Dendritic cell treated with granulocyte-macrophage colony-stimulating factor and Interleukin-4, amounts not matched to agents 40 ng/mL and 50 ng/mL, for 4 days (primary cell): ENCODE results near the gene AMBRA1.

Experiments
- H3K27ac Mint-ChIP-seq: one replicate; pipeline ENCODE4 v1.8.0; 2022; ENCODE audit warnings: mild to moderate bottlenecking, mixed read lengths
- H3K27me3 Mint-ChIP-seq: one replicate; pipeline ENCODE4 v1.8.0; 2022; ENCODE audit warnings: mild to moderate bottlenecking, mixed read lengths
- H3K36me3 Mint-ChIP-seq: one replicate; pipeline ENCODE4 v1.8.0; 2022; ENCODE audit warnings: low read depth, mixed read lengths
- H3K4me1 Mint-ChIP-seq: one replicate; pipeline ENCODE4 v1.8.0; 2022; ENCODE audit warnings: low read depth, mixed read lengths
- H3K4me3 Mint-ChIP-seq: one replicate; pipeline ENCODE4 v1.8.0; 2022; ENCODE audit warnings: mild to moderate bottlenecking, moderate library complexity, mixed read lengths
- H3K9me3 Mint-ChIP-seq: one replicate; pipeline ENCODE4 v1.8.0; 2022; ENCODE audit warnings: mixed read lengths
- intact Hi-C: fragments of 100-400 bp; cut with micrococcal nuclease; formaldehyde crosslinking; loops from one replicate; pipeline ENCODE4 v1.15.0; 2022

AMBRA1 gene

DNA sequence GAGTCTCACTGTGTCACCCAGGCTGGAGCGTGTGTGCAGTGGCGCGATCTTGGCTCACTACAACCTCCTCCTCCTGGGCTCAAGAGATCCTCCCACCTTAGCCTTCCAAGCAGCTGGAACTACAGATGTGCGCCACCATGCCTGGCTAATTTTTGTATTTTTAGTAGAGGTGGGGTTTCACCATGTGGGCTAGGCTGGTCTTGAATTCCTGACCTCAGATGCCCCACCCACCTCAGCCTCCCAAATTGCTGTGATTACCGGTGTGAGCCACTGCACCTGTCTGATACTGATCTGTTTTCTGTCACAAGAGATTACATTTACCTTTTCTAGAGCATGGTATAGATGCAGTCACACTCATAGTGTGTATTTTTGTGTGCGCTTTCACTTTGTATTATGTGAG, 35.1 kb upstream of the AMBRA1 start:
- H3K9me3 Mint-ChIP-seq, result no peaks in the 10 kb centered on the region
- H3K36me3 Mint-ChIP-seq, result peaks cover 91% of the 10 kb centered on the region
- no peak overlapping the region for H3K4me3 Mint-ChIP-seq
- no peaks in the 10 kb centered on the region for H3K4me1 Mint-ChIP-seq
- intact Hi-C loops, result no loop called here
- no peak overlapping the region for H3K27ac Mint-ChIP-seq
- H3K27me3 Mint-ChIP-seq, result no peaks in the 10 kb centered on the region

DNA sequence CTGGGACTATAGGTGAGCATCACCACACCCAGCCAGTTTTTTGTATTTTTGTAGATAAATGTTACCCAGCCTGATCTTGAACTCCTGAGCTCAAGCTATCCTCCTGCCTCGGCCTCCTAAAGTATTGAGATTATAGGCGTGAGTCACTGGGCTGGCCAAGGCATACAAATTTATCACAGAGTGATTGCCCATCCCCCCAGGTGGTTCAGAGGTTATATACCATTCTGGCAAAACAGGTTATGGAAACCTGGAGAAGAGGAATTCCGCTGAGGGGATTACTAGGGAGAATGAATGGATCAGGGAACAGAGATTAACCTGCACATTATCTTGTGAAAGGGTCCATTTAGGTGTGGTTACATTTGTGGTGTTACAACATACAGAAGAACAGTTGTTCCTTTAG, 31.6 kb upstream of the AMBRA1 start:
- Mint-ChIP-seq H3K27ac (no peak overlapping the region), H3K4me1 (peaks cover 6% of the 10 kb centered on the region), H3K4me3 (no peak overlapping the region), H3K9me3 (no peaks in the 10 kb centered on the region), H3K27me3 (no peaks in the 10 kb centered on the region), H3K36me3 (peaks cover 90% of the 10 kb centered on the region)
- intact Hi-C loops, result no loop called here

DNA sequence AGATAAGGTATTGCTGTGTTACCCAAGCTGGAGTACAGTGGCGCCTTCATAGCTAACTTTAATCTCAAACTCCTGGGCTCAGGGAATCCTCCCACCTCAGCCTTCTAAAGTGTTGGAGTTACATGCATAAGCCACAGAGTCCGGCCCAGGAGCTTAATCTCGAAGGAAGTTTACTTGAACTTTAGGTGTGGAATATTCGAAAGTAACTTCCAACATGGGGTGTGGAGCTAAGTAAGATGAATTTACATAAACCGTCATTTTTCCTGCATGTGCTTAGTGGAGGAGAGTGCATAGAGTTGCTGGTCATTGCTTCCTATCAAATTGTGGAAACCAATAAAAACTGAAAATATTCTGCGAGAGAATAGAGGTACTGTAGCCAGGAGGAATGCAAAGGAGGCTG, 25.0 kb upstream of the AMBRA1 start:
- intact Hi-C loops, result no loop called here
- Mint-ChIP-seq H3K36me3 (peaks cover 55% of the 10 kb centered on the region), H3K27me3 (no peaks in the 10 kb centered on the region), H3K9me3 (no peaks in the 10 kb centered on the region), H3K4me1 (peaks cover 33% of the 10 kb centered on the region), H3K27ac (no peak overlapping the region), H3K4me3 (no peak overlapping the region)

DNA sequence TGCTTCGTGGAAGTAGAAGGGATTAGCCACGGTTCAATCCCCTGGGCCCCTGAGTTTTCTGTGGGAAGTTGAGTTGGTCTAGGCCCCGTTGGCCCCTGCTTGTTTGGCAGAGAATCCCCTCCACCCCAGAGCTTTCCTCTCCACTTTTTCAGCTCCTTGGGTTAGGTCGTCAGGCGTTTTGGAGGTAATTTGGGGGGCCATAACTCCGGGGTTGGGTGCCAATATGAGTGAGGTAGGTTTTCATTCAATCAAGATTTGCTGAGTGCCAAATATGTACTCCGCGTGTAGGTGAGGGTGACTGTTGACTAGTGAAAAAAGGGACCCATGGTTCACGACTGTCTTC, 24.1 kb upstream of the AMBRA1 start:
- Mint-ChIP-seq H3K36me3 (peaks cover 48% of the 10 kb centered on the region), H3K27ac (peak overlapping the region; percentile 99), H3K9me3 (no peaks in the 10 kb centered on the region), H3K4me1 (peaks cover 33% of the 10 kb centered on the region), H3K27me3 (no peaks in the 10 kb centered on the region), H3K4me3 (peak overlapping the region; percentile 89)
- intact Hi-C loops, result loop anchor here (1.0 to 2.0 kb wide), 3 partner anchors 24 to 229 kb away; partner anchors contain the start of genes AMBRA1, ARHGAP1 and ZNF408

DNA sequence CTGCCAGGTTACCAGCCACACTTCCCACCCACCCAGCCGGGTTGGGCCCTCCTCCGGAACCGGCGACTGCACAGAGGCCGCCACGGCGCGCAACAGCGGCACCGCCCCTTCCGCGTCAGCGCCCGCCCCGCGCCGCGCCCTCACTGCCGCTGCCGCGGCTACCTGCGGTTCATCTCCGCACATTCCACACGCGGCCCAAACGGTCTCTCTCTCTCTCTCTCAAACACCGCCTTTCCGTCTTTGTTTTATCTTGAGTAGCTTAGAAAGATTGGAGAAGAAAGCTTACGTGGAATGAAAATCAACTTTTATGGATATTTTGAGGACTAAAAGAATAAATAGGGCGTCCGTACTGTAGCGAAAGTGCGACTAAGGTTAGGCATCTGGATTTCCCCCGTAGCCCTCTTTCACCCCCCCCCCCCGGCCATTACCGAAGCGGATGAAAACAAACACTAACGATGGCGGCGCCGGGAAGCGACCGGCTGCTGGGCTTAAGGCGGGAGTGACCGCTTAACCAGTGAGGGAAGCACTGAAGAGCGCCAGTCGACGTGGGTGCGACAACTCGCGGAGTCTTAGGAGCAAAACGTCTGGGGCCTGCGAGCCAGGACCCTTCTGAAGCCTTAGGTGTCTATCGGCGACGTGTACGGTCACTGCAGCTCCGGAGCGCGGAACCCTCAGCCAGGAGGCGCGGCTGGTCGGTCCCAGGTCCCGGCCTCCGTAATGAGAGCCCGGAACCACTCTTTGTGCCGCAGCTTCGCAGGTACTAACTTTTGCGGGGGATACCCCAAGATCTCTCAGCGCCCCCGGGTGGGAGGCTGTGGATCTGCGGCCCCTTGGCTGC, 23.5 kb upstream of the AMBRA1 start, which contains the start of the genes ATG13 and HARBI1:
ATG13 (plus strand) TSS at position 420 of the 838 bp plus-strand sequence. CDS start 26,739 bp downstream, outside the sequence.
HARBI1 (minus strand) TSS at position 94 of the 838 bp plus-strand sequence. CDS start 990 bp downstream, outside the sequence.
- intact Hi-C loops, result loop anchor here (1.0 to 2.0 kb wide), 3 partner anchors 23 to 229 kb away; partner anchors contain the start of genes AMBRA1, ARHGAP1 and ZNF408
- Mint-ChIP-seq H3K27me3 (no peaks in the 10 kb centered on the region), H3K36me3 (peaks cover 42% of the 10 kb centered on the region), H3K27ac (peak within 1 kb of the TSS; percentile 99), H3K9me3 (no peaks in the 10 kb centered on the region), H3K4me3 (peak within 1 kb of the TSS; percentile 89), H3K4me1 (peaks cover 33% of the 10 kb centered on the region)

DNA sequence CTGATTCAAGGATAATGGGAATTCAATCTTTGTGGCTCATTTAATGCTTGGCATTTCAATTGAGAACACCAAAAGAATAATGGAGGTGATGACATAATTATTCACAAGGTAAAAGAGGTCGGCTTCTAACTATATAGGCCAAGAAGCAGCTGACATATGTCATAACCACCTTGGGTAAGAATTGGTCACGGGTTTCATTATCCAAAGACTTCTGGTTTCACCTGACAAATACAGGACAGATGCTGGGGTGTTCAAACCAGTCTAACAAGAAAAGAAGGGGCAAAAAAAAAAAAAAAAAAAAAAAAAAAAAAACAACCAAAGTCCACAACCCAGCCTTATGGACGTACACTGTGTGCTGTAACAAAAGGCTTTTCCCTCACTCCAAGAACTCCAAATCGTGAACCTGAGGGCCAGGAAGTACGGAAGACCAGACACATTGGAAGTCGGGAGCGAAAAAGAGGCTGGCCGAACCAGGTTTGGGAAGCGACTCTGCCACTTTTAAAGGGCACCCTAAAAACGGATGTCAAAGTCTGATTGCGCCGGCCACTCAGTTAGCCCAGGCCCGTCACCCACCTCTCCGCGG, 22.8 kb upstream of the AMBRA1 start:
- Mint-ChIP-seq H3K4me3 (peak overlapping the region; percentile 89), H3K4me1 (peaks cover 34% of the 10 kb centered on the region)
- intact Hi-C loops, result loop anchor here (1.0 to 2.0 kb wide), 3 partner anchors 22 to 228 kb away; partner anchors contain the start of genes AMBRA1, ARHGAP1 and ZNF408

DNA sequence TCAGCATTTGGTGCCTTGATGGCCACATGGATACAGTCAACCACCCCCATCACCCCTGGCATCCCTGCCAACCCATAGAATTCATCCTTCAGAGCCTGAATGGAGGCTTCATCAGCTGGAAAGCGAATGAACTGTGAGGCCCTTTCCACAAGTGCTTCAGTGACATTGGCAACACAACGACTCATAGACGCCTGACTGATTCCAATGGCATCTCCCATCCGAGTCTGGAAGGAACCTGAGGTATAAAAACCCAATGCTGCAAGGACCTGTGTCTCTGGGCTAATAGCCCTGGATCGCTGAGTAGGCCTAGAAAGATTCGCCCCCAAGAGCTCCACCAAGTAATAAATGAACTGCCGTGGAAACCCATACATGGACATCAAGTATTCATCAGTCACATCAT, 21.9 kb upstream of the AMBRA1 start:
- no peaks in the 10 kb centered on the region for H3K9me3 Mint-ChIP-seq
- intact Hi-C loops, result loop anchor here (2.0 kb wide), 2 partner anchors 85 to 227 kb away; partner anchors contain the start of genes ARHGAP1 and ZNF408
- no peak overlapping the region for H3K27ac Mint-ChIP-seq
- no peaks in the 10 kb centered on the region for H3K27me3 Mint-ChIP-seq
- peaks cover 26% of the 10 kb centered on the region for H3K36me3 Mint-ChIP-seq
- H3K4me1 Mint-ChIP-seq, result peaks cover 33% of the 10 kb centered on the region
- no peak overlapping the region for H3K4me3 Mint-ChIP-seq

More for the DNA sequence above, 22.8 kb upstream of the AMBRA1 start:
- no peaks in the 10 kb centered on the region for H3K27me3 Mint-ChIP-seq
- H3K27ac Mint-ChIP-seq, result peak overlapping the region; percentile 99
- peaks cover 35% of the 10 kb centered on the region for H3K36me3 Mint-ChIP-seq
- no peaks in the 10 kb centered on the region for H3K9me3 Mint-ChIP-seq

DNA sequence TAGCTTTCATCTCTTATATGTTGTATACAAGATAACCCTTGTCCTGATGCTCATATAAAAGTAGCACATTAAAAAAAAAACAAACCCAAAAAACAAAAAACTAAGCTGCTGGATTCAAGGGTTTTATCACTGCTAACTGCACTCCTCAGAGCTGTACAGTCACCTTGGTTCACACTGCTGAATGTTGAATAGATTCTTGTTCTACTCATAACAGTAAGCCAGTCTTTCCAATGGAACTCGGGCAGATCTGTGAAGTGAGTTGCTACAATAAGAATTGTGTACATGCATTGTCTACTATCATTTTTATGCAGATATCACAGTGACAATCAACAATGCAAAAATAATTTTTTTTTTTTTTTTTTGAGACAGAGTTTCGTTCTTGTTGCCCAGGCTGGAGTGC, 18.5 kb upstream of the AMBRA1 start:
- Mint-ChIP-seq H3K4me3 (no peak overlapping the region), H3K9me3 (no peaks in the 10 kb centered on the region), H3K36me3 (peaks cover 4% of the 10 kb centered on the region), H3K27ac (no peak overlapping the region), H3K27me3 (no peaks in the 10 kb centered on the region), H3K4me1 (peaks cover 19% of the 10 kb centered on the region)
- intact Hi-C loops, result no loop called here

DNA sequence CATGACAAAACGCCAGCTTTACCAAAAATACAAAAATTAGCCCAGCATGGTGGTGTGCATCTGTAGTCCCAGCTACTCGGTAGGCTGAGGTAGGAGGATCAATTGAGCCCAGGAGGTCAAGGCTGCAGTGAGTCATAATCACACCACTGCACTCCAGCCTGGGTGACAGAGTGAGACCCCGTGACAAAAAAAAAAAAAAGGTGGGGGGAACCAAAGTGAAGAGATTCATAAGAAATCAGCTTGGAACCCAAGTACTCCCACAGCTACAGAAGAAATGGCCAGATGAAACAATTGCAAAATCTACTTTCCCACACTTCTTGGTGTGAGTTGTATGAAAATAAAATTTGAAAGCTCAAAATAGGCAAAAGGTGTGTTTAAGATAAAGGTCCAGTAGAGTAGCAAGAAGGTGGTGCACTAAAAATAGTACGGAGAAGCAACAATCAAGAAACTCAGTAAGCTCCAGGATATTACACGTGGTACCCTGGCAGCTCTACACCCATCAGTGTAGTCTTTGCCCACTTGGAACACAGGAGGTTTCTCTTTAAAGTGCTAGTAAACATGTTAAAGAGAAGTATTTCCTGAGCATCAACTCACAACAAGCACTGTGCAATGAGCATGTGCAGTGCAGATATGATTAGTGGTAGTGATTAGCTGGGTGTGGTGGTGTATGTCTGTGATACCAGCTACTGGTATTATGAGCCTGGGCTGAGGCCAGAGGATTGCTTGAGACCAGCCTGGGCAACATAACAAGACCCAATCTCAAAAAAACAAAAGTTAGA, 17.9 kb upstream of the AMBRA1 start:
- Mint-ChIP-seq H3K9me3 (no peaks in the 10 kb centered on the region), H3K4me1 (peaks cover 19% of the 10 kb centered on the region), H3K4me3 (no peak overlapping the region), H3K27ac (no peak overlapping the region), H3K36me3 (no peaks in the 10 kb centered on the region), H3K27me3 (no peaks in the 10 kb centered on the region)
- intact Hi-C loops, result no loop called here

DNA sequence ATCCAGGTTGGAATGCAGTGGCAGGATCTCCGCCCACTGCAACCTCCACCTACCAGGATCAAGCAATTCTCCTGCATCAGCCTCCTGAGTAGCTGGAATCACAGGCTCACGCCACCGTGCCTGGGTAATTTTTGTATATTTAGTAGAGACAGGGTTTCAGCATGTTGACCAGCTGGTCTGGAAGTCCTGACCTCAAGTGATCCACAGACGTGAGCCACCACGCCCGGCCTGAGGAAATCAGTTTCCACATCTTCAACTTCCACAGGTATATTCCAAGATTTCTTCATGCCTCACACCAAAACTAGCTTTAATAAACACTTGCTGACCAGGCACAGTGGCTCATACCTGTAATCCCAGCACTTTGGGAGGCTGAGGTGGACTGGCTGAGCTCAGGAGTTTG, 15.6 kb upstream of the AMBRA1 start:
- Mint-ChIP-seq H3K27ac (no peak overlapping the region), H3K4me3 (no peak overlapping the region), H3K4me1 (peaks cover 6% of the 10 kb centered on the region), H3K36me3 (no peaks in the 10 kb centered on the region), H3K27me3 (no peaks in the 10 kb centered on the region), H3K9me3 (no peaks in the 10 kb centered on the region)
- intact Hi-C loops, result no loop called here

DNA sequence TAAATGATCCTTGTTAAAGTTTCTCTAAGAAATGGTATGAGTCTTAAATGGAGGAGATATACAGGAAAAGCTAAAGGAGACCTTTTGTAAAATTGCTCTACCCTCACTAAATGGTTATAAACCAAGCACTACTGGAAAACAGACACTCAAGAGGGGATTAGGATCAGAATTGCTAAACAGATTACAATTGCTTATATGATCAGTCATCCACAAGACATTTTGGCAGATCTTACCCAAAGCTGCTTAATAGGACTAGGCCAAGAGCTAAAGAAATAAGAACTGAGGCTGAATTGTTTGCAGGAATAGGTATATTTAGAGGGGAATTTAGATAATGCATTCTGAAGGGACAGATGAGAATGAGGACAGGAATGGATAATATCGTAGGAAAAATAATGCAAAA, 13.7 kb upstream of the AMBRA1 start:
- H3K36me3 Mint-ChIP-seq, result peaks cover 15% of the 10 kb centered on the region
- intact Hi-C loops, result no loop called here

DNA sequence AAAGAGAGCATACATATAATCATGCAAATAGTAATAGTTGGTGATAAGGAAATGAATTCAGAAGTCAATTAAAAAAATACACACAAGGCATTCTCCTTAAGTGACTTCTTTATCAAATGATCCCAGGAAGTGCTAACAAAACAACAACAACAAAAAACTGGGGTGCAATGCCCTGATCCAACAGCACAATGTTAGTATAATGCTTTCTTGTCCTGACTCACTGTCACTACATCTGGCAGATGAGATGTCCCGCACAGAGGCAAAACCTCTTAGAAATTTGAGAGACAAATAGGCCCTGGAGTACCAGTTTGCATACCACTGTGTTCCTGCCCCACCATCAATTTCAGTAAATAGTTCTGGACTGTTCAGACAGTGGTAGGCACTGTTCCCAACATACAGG, 11.0 kb upstream of the AMBRA1 start:
- intact Hi-C loops, result no loop called here
- H3K27me3 Mint-ChIP-seq, result no peaks in the 10 kb centered on the region
- no peak overlapping the region for H3K27ac Mint-ChIP-seq

More for the DNA sequence above, 13.7 kb upstream of the AMBRA1 start:
- no peaks in the 10 kb centered on the region for H3K9me3 Mint-ChIP-seq
- no peak overlapping the region for H3K4me3 Mint-ChIP-seq
- H3K27ac Mint-ChIP-seq, result no peak overlapping the region
- H3K4me1 Mint-ChIP-seq, result peaks cover 14% of the 10 kb centered on the region
- H3K27me3 Mint-ChIP-seq, result no peaks in the 10 kb centered on the region

DNA sequence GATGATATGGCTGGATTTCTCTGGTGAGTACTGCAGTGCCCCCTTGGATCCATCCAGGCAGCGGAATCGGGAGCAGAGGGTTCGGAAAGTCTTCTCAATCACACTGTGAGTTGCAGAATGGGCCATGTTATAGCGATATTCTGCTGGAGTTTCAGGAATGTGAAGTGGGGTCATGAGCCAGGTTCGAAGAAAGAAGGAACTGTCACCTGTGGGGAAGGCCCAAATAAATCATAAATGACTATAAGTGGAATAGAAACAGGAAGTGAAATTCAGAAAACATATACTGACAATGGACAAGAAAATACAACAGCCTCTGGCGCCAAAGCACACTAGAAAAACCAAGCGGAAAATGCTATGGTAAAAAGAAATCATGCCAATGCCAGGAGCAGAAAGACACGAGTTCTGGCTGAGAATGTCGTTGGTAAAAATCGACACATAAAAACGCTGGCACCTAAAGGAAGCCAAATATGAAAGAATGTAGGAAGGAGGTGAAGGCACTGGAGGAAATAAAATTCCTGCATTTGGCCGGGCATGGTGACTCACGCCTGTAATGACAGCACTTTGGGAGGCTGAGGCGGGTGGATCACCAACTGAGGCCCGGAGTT, 10.0 kb upstream of the AMBRA1 start:
- peaks cover 26% of the 10 kb centered on the region for H3K36me3 Mint-ChIP-seq
- peaks cover 8% of the 10 kb centered on the region for H3K4me1 Mint-ChIP-seq
- no peak overlapping the region for H3K27ac Mint-ChIP-seq
- intact Hi-C loops, result no loop called here
- no peaks in the 10 kb centered on the region for H3K9me3 Mint-ChIP-seq
- H3K27me3 Mint-ChIP-seq, result no peaks in the 10 kb centered on the region
- H3K4me3 Mint-ChIP-seq, result no peak overlapping the region

More for the DNA sequence above, 11.0 kb upstream of the AMBRA1 start:
- H3K4me3 Mint-ChIP-seq, result no peak overlapping the region
- peaks cover 8% of the 10 kb centered on the region for H3K4me1 Mint-ChIP-seq
- peaks cover 26% of the 10 kb centered on the region for H3K36me3 Mint-ChIP-seq
- no peaks in the 10 kb centered on the region for H3K9me3 Mint-ChIP-seq
